Stimulated activated naive CD4-positive, alpha-beta T cell (primary cell): ENCODE data around the gene MPHOSPH10.
"Not testable (repeated sequence)": the region's sequence is repeated elsewhere in the genome, so short reads cannot be mapped to it uniquely, and the experiment has no call there.

Experiments
- DNase-seq, 6 experiments: peaks; one replicate each; lab custom pipeline; 2025; lab: John Stamatoyannopoulos, UW

Gene MPHOSPH10

DNA sequence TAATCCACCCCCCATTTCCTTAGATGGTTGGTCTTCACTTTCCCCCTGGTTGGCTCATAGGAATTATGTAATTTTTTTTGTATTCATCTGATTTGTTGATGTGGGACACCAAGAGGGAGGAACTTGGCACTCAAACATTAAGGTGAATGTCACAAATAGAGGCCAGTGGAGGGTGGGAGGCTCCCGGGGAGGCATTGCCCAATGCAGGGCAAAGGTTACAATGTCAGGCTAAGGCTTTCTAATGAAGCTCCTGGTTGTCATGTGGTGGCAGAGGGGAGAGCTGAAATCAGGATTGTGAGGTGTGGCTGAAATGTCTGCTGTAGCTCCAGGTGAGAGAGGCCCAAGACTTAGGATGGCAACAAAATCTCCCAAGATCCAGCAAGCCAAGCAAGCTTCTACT is 42.7 kb downstream of the MPHOSPH10 start:
- no peak for DNase-seq

DNA sequence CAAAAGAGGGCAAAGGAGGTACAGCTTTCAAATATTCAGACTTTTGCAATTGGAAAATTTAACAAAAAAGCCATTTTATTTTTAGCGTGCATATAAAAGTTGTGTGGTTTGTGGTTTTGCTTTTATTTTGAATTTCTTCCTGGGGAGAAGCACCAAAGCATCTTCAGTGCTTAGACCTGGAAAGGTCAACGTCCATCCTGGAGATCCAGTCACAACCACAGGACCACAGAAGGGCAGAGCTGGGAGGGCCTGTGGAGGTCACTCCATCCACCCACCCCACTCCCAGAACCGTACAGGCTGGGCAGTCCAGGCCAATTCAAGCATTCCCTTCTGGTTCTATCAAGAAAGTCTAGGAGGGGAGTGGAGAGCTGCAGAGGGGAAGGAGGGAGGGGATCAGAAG is 43.8 kb downstream of the MPHOSPH10 start:
- no peak for DNase-seq

GRCh38 chr2:71178836-71179235 is 48.4 kb downstream of the MPHOSPH10 start:
- DNase-seq = not testable (repeated sequence)

DNA sequence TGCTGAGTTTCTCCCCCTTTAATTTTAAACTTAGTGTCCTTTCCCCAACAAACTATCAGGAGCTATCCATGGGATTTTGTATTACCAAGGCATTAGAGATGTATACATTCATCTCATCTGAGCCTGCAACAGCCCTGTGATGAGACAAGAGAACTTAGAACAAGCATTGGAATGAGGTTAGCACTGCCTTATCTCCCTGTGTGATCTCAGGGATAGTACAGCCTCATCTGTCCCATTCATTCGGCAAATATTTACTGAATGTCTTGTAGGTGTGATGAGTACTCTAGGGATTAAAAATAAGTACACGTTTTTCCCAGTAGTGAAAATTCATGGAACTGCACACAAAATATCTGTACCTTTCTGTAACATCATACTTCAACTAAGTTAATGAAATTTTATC is 50.9 kb downstream of the MPHOSPH10 start:
- DNase-seq = no peak

DNA sequence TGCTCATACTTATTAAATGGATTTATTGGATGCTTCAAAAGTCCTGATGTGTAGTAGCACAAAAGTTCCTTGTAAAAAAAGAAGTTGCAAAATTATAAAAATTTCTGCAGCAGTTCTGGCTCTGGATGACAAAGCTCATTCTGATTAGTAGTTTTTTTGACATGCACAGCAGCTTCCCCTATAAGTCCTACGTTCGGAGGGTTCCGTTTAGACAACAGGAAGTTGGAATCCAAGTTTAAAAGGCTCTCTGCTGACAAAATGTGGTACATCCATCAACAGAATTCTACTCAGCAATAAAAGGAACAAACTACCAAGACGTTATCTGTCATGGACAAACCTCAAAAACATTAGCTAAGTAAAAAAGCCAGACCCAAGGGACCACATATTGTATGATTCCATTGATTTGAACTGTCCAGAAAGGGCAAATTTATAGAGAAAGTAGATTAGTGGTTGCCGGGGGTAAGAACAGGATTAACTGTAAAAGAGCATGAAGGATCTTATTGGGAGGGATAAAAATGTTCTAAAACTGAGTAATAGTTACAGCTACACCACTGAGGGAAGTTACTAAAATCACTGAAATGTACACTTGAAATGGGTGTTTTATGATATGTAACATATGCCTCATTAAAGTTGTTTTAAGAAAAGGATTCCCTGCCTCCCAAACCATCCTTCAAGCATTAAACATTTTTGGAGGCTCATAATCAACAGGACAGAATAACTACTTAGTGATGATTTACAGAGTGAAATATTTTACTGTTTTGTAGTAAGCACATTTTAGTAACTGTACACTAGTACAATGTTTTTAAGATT is 53.1 kb downstream of the MPHOSPH10 start:
- not testable (repeated sequence) for DNase-seq

- DNase-seq = no peak
Observed at GRCh38 chr2:71186973-71187372, 56.5 kb downstream of the MPHOSPH10 start.

DNA sequence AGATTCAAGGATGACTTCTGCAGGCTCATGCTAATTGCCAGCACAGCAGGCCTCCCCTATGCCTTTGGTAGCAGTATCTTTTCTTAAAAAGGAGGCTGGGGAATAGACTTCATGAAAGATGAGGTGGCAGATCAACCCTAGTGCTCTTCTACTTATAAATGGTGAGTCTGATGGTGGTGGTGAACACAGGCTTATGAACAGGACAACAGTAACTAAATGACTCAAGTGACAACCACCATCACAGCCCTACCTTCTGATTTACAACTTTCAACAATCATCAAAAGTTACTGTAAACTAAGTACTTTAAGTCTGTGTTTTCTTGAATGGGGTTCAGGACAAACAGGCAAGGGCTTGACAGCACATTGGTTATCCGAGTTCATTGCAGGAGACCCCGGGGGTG is 57.2 kb downstream of the MPHOSPH10 start:
- DNase-seq = no peak

DNA sequence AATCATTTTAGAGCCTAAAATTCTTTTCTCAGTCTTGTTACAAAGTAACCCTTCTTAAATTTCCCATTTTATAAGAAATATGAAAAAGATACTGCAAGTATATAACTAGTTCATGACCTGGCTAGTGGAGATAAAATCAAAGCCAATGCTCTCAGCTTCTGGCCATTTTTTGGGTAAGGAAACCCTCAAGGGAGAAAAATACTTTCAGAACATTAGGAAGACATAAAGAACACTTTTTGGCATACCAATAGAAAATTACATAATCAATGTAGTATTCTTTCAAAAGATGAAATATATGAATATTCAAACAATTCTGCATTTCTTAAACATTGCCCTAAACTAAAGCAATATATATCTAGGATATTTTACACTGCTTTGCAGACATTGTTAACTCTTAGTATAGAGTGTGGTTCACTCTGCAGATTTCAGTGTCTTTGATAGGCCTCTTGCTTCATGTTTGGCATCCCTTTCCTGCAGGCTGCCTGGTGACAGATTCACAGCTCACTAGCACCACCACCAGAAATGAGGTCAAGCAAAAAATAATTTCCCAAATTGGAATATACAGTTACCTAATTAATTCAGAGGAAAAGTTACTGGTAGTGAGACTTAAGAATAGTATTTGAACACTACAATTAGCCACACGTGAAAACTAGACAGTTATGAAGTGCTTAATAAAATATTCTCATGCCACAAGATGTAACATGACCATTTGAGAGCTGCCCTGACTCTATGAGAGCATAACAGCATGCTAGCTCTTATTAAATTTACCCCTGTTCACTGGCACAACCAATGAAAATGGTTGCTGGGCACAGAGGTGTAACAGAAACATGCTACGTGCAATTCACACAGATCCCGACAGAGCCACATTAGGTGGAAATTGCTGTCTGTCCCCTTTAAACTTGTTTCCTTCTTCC is 60.5 kb downstream of the MPHOSPH10 start:
- DNase-seq = no peak

GRCh38 chr2:71191570-71191943 is 61.1 kb downstream of the MPHOSPH10 start:
- DNase-seq = no peak
